Liver (tissue), 9 donors: ENCODE measurements around the gene MEIS1. TPM values are rescaled to one million over a fixed set of nuclear protein-coding genes. Genes with fewer than 3 reads are reported as not detected.

ENCODE experiments used
- DNase-seq: peaks from one replicate; pipeline ENCODE4 v3.0.0-alpha.2; 2017; ENCODE audit warnings: low spot score
- H3K27ac ChIP-seq, 2 donors: one replicate each; pipeline ENCODE4 v1.7.0; 2013; ENCODE audit warnings: inconsistent platforms in 2 of 2, low read length in 2 of 2, control low read depth in 1 of 2, low read depth in 1 of 2, mild to moderate bottlenecking in 1 of 2
- H3K27me3 ChIP-seq, 4 donors: one replicate each; pipeline versions ENCODE4 v1.6.1 to v1.7.0; 2013; ENCODE audit warnings: low read length in 3 of 4, inconsistent platforms in 1 of 4, mild to moderate bottlenecking in 1 of 4, moderate library complexity in 1 of 4; ENCODE audit not compliant: control insufficient read depth in 4 of 4, insufficient read depth in 4 of 4
- H3K36me3 ChIP-seq, 4 donors: one replicate each; pipeline versions ENCODE4 v1.6.1 to v1.7.0; 2013; ENCODE audit warnings: low read length in 3 of 4, mild to moderate bottlenecking in 3 of 4, low read depth in 1 of 4, moderate library complexity in 1 of 4; ENCODE audit not compliant: control insufficient read depth in 4 of 4, insufficient read depth in 3 of 4
- H3K4me1 ChIP-seq, 4 donors: one replicate each; pipeline versions ENCODE4 v1.6.1 to v1.7.0; 2013; ENCODE audit warnings: low read length in 3 of 4, mild to moderate bottlenecking in 3 of 4, moderate library complexity in 1 of 4; ENCODE audit not compliant: control insufficient read depth in 4 of 4, insufficient read depth in 4 of 4
- H3K4me3 ChIP-seq, 3 donors: one replicate each; pipeline versions ENCODE4 v1.6.1 to v1.7.0; 2013; ENCODE audit warnings: low read length in 3 of 3, control low read depth in 1 of 3, low read depth in 1 of 3, mild to moderate bottlenecking in 1 of 3
- H3K9ac ChIP-seq, 2 donors: one replicate each; pipeline ENCODE4 v1.7.0; 2013; ENCODE audit warnings: low read length in 2 of 2, mild to moderate bottlenecking in 2 of 2, moderate library complexity in 2 of 2, control low read depth in 1 of 2, low read depth in 1 of 2
- H3K9me3 ChIP-seq, 4 donors: one replicate each; pipeline versions ENCODE4 v1.6.1 to v1.7.0; 2013; ENCODE audit warnings: low read length in 3 of 4; ENCODE audit not compliant: control insufficient read depth in 4 of 4
- EGR1 ChIP-seq, 2 donors: IDR thresholded peaks; 2 replicates each; pipeline ENCODE4 v1.6.1; 2016 to 2018; ENCODE audit warnings: antibody characterized with exemption in 2 of 2, low read depth in 2 of 2
- FOXA1 ChIP-seq: IDR thresholded peaks from 2 replicates; pipeline ENCODE4 v1.6.1; 2016; ENCODE audit warnings: antibody characterized with exemption
- FOXA2 ChIP-seq: IDR thresholded peaks from 2 replicates; pipeline ENCODE4 v1.6.1; 2016; ENCODE audit warnings: antibody characterized with exemption
- GABPA ChIP-seq, 2 donors: IDR thresholded peaks in 1 of 2; conservative IDR thresholded peaks in 1 of 2; 2 replicates each; pipeline ENCODE4 v1.6.1; 2016; ENCODE audit warnings: antibody characterized with exemption in 2 of 2, mild to moderate bottlenecking in 1 of 2, moderate library complexity in 1 of 2
- HNF4A ChIP-seq, 2 donors: conservative IDR thresholded peaks; 2 replicates each; pipeline ENCODE4 v1.6.1; 2016; ENCODE audit warnings: antibody characterized with exemption in 2 of 2, mild to moderate bottlenecking in 2 of 2
- HNF4G ChIP-seq: IDR thresholded peaks from 2 replicates; pipeline ENCODE4 v1.6.1; 2016; ENCODE audit warnings: antibody characterized with exemption
- JUND ChIP-seq, 2 donors: IDR thresholded peaks; 2 replicates each; pipeline ENCODE4 v1.6.1; 2016; ENCODE audit warnings: antibody characterized with exemption in 2 of 2
- MAX ChIP-seq: IDR thresholded peaks from 2 replicates; pipeline ENCODE4 v1.6.1; 2016; ENCODE audit warnings: antibody characterized with exemption
- NR2F2 ChIP-seq: IDR thresholded peaks from 2 replicates; pipeline ENCODE4 v1.6.1; 2016; ENCODE audit warnings: antibody characterized with exemption
- RAD21 ChIP-seq, 2 donors: IDR thresholded peaks; 2 replicates each; pipeline ENCODE4 v1.6.1; 2016; ENCODE audit warnings: antibody characterized with exemption in 2 of 2, mild to moderate bottlenecking in 2 of 2
- RXRA ChIP-seq, 2 donors: IDR thresholded peaks; 2 replicates each; pipeline ENCODE4 v1.6.1; 2017 to 2018; ENCODE audit warnings: antibody characterized with exemption in 2 of 2, mild to moderate bottlenecking in 1 of 2
- SP1 ChIP-seq: IDR thresholded peaks from 2 replicates; pipeline ENCODE4 v1.6.1; 2018; ENCODE audit warnings: antibody characterized with exemption, mild to moderate bottlenecking
- TAF1 ChIP-seq: conservative IDR thresholded peaks from 2 replicates; pipeline ENCODE4 v1.6.1; 2016; ENCODE audit warnings: antibody characterized with exemption, mild to moderate bottlenecking
- YY1 ChIP-seq: IDR thresholded peaks from 2 replicates; pipeline ENCODE4 v1.6.1; 2016; ENCODE audit warnings: antibody characterized with exemption, mild to moderate bottlenecking
- WGBS: extraction: QIAGEN DNeasy Blood & Tissue Kit; methylation state at CpG from one replicate; pipeline ENCODE4 v1.1.7; 2013; 5-methylcytosine and 5-hydroxymethylcytosine counted together
- polyA plus RNA-seq, 2 donors: library from polyadenylated mRNA; stranded (reverse) in 1 of 2; unstranded in 1 of 2; fragments of 200-250 nt in 1 of 2; fragments of >200 nt in 1 of 2; fragmentation: Nextera tagmentation in 1 of 2; extraction: Ambion mirVana in 1 of 2; gene quantifications; one replicate each; pipeline versions ENCODE4 v1.2.1 to v1.2.3, GENCODE V29; 2013 to 2015
- total RNA-seq, 2 donors: library from RNA; depleted of rRNA; stranded (reverse); fragments of >200 nt; gene quantifications; one replicate each; pipeline ENCODE4 v1.2.3, GENCODE V29; 2014
- TF ChIP-seq, protein P1 (sequence below): IDR thresholded peaks from 2 replicates; pipeline ENCODE4 v1.6.1; 2016; ENCODE audit warnings: antibody characterized with exemption, mild to moderate bottlenecking
- TF ChIP-seq, protein P2 (sequence below): fragments of 150-350 bp; IDR thresholded peaks from 2 replicates; pipeline ENCODE4 v1.5.1; 2017; ENCODE audit warnings: improper control_type of control experiment, low read depth, low read length; ENCODE audit not compliant: missing input control
- TF ChIP-seq, protein P3 (sequence below): IDR thresholded peaks from 2 replicates; pipeline ENCODE4 v1.6.1; 2016; ENCODE audit warnings: antibody characterized with exemption
- TF ChIP-seq, protein P4 (sequence below): IDR thresholded peaks from 2 replicates; pipeline ENCODE4 v1.6.1; 2016; ENCODE audit warnings: antibody characterized with exemption
- donor health status: healthy.
- donor health status: healthy.
- donor health status: healthy.
- donor health status: healthy.
- donor health status: healthy.

The MEIS1 gene
- total and polyA plus RNA-seq, 4 donors = 1.6 to 8.6 (median 5.5) TPM

GRCh38 chr2:66535574-66536289 is 100.8 kb downstream of the MEIS1 start:
- DNase-seq = no peak
- 81% methylated on average over 3 of the region's 3 CpGs for WGBS
- H3K27ac ChIP-seq = no peak overlapping the region
- no peaks in the 10 kb centered on the region for H3K9me3 ChIP-seq
- H3K36me3 ChIP-seq = no peaks in the 10 kb centered on the region
- TF ChIP-seq HNF4G (no peak), EGR1 (IDR thresholded peaks at IDR 0.05; ENCODE audit: low read depth in 2 of 2) (no peak)
- no peak overlapping the region for H3K4me3 ChIP-seq
- no peaks in the 10 kb centered on the region for H3K4me1 ChIP-seq
- no peaks in the 10 kb centered on the region for H3K27me3 ChIP-seq
- H3K9ac ChIP-seq = no peak overlapping the region

DNA sequence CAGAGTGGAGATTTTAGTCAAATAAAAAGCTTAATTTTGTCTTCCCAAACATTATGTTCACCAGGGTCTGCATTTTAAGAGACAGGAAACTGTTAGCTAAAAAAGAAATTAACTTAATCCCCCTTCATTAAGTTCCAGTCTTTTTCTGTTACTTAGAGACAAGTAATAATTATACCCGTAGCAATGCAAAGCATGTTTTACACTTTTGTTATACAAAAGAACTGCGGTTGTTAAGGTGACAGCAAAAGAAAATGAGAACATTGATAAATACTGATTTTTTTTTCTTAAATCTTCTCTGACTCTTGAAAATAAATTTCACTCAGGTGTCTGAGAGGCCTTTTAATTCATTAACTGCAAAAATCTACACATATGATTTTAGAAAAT is 101.4 kb downstream of the MEIS1 start:
- H3K4me1 ChIP-seq = no peaks in the 10 kb centered on the region
- no peak for DNase-seq
- H3K9ac ChIP-seq = no peak overlapping the region
- H3K9me3 ChIP-seq = no peaks in the 10 kb centered on the region
- H3K36me3 ChIP-seq = no peaks in the 10 kb centered on the region
- whole genome bisulfite sequencing = 92% methylated on average over 2 of the region's 2 CpGs
- no peak overlapping the region for H3K27ac ChIP-seq
- no peak overlapping the region for H3K4me3 ChIP-seq
- H3K27me3 ChIP-seq = no peaks in the 10 kb centered on the region
- TF ChIP-seq GABPA (IDR thresholded peaks at IDR 0.05 in 1 of 2, conservative IDR thresholded peaks at IDR 0.05 in 1 of 2) = no peak
- TF ChIP-seq YY1 = no peak
- no peak for TF ChIP-seq TAF1
- TF ChIP-seq HNF4G = no peak
- TF ChIP-seq JUND (IDR thresholded peaks at IDR 0.05) = no peak
- TF ChIP-seq, protein P1, sequence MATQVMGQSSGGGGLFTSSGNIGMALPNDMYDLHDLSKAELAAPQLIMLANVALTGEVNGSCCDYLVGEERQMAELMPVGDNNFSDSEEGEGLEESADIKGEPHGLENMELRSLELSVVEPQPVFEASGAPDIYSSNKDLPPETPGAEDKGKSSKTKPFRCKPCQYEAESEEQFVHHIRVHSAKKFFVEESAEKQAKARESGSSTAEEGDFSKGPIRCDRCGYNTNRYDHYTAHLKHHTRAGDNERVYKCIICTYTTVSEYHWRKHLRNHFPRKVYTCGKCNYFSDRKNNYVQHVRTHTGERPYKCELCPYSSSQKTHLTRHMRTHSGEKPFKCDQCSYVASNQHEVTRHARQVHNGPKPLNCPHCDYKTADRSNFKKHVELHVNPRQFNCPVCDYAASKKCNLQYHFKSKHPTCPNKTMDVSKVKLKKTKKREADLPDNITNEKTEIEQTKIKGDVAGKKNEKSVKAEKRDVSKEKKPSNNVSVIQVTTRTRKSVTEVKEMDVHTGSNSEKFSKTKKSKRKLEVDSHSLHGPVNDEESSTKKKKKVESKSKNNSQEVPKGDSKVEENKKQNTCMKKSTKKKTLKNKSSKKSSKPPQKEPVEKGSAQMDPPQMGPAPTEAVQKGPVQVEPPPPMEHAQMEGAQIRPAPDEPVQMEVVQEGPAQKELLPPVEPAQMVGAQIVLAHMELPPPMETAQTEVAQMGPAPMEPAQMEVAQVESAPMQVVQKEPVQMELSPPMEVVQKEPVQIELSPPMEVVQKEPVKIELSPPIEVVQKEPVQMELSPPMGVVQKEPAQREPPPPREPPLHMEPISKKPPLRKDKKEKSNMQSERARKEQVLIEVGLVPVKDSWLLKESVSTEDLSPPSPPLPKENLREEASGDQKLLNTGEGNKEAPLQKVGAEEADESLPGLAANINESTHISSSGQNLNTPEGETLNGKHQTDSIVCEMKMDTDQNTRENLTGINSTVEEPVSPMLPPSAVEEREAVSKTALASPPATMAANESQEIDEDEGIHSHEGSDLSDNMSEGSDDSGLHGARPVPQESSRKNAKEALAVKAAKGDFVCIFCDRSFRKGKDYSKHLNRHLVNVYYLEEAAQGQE = no peak
- no peak for TF ChIP-seq NR2F2
- TF ChIP-seq SP1 = no peak
- no peak for TF ChIP-seq HNF4A (conservative IDR thresholded peaks at IDR 0.05)

DNA sequence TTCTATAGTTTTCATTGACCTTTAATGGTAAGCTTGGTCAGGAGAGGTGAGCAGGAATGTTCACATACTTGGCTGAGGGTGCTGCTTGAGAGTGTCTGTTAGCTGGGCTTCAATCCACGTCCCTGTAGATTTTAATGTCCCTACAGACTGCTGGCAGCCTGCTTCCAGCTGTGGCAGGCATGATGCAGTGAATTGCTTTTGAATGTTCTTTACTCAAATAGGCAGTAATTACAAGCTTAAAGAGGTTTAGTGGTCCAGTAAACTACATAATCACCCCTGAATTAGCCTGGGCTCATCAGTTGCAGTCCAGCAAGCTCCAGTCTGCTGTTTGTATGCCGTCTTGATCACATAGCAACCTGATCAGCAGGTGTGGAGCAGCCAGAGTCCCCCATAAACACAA is 102.1 kb downstream of the MEIS1 start:
- no peaks in the 10 kb centered on the region for H3K9me3 ChIP-seq
- no peak overlapping the region for H3K9ac ChIP-seq
- H3K27me3 ChIP-seq = no peaks in the 10 kb centered on the region
- H3K4me1 ChIP-seq = no peaks in the 10 kb centered on the region
- DNase-seq = no peak
- no peak overlapping the region for H3K4me3 ChIP-seq
- no peaks in the 10 kb centered on the region for H3K36me3 ChIP-seq
- 86% methylated on average over 2 of the region's 2 CpGs for WGBS
- H3K27ac ChIP-seq = no peak overlapping the region
- TF ChIP-seq JUND (IDR thresholded peaks at IDR 0.05) (no peak), MAX (no peak), YY1 (no peak), EGR1 (IDR thresholded peaks at IDR 0.05; ENCODE audit: low read depth in 2 of 2) (no peak), RXRA (IDR thresholded peaks at IDR 0.05) (no peak), RAD21 (IDR thresholded peaks at IDR 0.05) (no peak), GABPA (IDR thresholded peaks at IDR 0.05 in 1 of 2, conservative IDR thresholded peaks at IDR 0.05 in 1 of 2) (no peak), FOXA2 (no peak), TAF1 (no peak), NR2F2 (no peak), SP1 (no peak), FOXA1 (no peak), HNF4A (conservative IDR thresholded peaks at IDR 0.05) (no peak), HNF4G (no peak)
- TF ChIP-seq, protein P2, sequence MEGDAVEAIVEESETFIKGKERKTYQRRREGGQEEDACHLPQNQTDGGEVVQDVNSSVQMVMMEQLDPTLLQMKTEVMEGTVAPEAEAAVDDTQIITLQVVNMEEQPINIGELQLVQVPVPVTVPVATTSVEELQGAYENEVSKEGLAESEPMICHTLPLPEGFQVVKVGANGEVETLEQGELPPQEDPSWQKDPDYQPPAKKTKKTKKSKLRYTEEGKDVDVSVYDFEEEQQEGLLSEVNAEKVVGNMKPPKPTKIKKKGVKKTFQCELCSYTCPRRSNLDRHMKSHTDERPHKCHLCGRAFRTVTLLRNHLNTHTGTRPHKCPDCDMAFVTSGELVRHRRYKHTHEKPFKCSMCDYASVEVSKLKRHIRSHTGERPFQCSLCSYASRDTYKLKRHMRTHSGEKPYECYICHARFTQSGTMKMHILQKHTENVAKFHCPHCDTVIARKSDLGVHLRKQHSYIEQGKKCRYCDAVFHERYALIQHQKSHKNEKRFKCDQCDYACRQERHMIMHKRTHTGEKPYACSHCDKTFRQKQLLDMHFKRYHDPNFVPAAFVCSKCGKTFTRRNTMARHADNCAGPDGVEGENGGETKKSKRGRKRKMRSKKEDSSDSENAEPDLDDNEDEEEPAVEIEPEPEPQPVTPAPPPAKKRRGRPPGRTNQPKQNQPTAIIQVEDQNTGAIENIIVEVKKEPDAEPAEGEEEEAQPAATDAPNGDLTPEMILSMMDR = no peak
- TF ChIP-seq, protein P3, sequence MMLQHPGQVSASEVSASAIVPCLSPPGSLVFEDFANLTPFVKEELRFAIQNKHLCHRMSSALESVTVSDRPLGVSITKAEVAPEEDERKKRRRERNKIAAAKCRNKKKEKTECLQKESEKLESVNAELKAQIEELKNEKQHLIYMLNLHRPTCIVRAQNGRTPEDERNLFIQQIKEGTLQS = no peak
- TF ChIP-seq, protein P4, sequence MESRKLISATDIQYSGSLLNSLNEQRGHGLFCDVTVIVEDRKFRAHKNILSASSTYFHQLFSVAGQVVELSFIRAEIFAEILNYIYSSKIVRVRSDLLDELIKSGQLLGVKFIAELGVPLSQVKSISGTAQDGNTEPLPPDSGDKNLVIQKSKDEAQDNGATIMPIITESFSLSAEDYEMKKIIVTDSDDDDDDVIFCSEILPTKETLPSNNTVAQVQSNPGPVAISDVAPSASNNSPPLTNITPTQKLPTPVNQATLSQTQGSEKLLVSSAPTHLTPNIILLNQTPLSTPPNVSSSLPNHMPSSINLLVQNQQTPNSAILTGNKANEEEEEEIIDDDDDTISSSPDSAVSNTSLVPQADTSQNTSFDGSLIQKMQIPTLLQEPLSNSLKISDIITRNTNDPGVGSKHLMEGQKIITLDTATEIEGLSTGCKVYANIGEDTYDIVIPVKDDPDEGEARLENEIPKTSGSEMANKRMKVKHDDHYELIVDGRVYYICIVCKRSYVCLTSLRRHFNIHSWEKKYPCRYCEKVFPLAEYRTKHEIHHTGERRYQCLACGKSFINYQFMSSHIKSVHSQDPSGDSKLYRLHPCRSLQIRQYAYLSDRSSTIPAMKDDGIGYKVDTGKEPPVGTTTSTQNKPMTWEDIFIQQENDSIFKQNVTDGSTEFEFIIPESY = no peak
